HG03439 (cell line): ENCODE results near the gene FMO5.
A peak's percentile ranks its signal among the peaks of the same experiment; 100 is the strongest.

Source experiments
- ATAC-seq: cut with Tn5 transposase; IDR thresholded peaks from one replicate; pipeline ENCODE4 v1.9.1; 2021; ENCODE audit warnings: mild to moderate bottlenecking, moderate library complexity; ENCODE audit not compliant: unreplicated experiment

FMO5 gene, protein sequence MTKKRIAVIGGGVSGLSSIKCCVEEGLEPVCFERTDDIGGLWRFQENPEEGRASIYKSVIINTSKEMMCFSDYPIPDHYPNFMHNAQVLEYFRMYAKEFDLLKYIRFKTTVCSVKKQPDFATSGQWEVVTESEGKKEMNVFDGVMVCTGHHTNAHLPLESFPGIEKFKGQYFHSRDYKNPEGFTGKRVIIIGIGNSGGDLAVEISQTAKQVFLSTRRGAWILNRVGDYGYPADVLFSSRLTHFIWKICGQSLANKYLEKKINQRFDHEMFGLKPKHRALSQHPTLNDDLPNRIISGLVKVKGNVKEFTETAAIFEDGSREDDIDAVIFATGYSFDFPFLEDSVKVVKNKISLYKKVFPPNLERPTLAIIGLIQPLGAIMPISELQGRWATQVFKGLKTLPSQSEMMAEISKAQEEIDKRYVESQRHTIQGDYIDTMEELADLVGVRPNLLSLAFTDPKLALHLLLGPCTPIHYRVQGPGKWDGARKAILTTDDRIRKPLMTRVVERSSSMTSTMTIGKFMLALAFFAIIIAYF

DNA sequence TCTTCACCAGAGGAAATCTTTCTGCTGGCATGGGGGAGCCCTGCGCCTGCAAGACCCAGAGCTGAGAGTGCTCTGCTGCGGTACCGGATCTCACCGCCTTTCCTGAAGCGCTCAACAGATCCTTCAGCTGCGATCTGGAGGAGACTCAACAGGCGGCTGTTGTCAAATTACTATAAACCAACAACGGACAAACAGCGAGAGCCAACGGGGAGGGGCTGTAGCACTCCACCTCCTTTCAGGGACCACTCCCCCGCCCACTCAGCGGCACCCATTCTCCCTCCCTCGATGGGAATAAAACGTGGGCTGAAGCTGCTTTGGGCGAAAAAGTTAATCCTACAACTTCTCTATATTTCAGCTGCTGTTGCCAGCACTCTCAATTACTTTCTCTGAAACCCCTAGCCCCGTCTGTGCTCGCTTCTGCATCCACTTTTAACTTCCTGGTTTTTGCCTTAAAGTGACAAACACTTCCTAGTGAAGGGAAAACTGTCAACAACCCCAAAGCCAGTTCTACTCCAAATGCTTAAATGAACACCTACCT, at the start of gene FMO5:
Gene FMO5 (minus strand): TSS at position 147 of the 538 bp plus-strand sequence. CDS start 310 bp downstream, outside the sequence.
- peak; percentile 54 for ATAC-seq

DNA sequence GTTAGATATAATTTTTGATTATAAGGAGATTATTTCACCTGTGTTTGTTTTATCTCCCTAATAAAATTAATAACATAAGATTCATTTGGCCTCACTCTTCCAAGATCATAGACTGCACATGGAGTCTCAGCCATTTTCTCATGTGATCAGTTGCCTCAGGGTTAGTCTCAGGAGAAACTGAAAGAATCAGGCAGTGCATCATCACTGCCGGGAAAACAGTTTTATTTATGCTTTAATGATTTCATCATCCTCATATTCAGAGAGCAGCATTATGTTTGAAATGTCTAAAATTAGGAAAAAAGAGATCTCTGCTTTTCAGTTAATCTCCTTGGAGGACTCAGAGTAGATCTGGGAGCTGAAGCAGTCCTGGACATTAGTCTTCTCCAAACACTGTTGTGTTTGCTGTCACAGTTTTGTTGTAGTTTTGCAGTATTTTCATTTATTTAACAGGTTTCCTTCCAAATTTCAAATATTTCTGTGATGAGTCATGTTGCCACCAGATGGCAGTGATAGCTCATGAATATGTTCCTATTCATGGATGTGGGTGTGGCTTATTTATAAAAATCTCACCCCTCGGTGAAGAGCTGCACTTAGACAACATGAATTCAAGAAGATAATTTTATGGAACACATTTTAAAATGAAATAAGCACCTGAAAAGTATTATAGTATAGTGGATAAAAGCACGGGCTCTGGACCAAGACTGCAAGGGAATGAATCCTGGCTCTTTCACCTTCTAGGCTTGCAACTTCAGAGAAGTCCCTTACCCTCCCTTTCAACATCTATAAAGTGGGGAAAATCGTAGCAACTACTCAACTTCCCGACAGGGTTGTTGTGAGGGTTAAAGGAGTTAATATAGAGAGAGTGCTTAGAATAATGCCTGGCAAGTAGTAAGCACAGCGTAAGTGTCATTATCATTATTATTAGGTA, 48.5 kb upstream of the FMO5 start:
- no peak for ATAC-seq

DNA sequence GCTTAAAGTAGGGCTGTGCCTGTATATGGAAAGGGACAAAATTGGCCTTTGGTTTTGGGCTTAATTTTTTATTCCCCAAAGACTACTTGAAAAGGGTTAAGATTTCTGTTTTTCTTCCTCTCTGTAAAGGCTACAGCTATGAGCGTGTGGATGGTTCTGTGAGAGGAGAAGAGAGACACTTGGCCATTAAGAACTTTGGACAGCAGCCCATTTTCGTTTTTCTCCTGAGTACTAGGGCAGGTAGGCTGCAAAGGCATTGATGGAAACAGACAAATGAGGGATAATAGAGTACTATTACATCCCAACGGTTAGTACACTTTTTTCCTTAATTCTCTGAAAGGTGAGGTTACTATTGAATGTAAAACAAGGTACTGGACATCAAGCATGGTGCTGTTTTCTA, 46.9 kb upstream of the FMO5 start:
- ATAC-seq: no peak

DNA sequence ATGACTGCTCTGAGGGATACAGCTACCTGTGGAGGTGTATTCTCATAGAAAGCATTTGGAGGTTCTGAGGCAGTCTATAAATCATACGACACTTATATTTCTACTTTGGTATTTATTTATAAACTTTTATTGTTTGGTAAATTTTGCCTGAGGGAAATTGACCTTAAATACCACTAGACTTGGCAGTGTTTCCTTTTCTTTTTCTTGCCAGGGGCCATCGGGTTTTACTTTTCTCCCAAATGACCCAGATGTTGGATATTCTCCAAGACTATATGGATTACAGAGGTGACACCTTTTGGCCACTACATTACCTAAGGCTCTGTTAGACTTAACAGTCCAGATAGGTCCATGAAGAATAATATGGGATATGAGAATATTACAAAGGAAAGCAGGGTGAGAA, 45.6 kb upstream of the FMO5 start:
- ATAC-seq: no peak

DNA sequence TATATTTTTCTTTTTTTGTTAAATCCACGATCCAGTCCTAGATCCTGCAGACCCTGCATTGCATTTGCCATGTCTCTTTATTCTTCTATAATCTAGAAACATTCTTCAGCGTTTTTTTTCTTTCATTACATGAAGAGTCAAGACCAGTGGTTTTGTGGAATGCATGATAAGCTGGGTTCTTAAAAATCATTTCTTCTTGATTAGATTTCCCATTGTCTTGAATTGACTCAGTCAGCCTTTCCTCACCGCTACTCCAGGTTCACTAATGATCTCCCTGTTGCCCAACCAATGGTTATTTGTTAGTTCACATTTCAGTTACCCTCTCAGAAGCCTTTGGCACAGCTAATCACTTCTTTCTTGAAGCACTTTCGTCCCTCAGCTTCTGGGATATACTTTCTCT, 42.6 kb upstream of the FMO5 start:
- no peak for ATAC-seq

DNA sequence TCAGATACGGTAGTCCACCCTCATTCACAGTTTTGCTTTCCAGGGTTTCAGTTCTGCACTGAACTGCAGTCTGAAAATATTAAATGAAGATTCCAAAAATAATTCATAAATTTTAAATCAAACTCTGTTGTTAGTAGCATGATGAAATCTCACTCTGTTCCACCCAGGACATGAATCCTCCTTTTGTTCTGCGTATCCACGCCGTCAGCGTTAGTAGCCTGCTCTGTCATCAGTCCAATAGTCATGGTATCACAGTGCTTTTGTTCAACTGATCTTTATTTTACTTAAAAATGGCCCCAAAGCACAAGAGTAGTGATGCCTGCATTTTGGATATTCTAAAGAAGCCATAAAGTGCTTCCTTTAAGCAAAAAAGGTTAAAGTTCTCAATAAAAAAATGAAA, 41.2 kb upstream of the FMO5 start:
- no peak for ATAC-seq

DNA sequence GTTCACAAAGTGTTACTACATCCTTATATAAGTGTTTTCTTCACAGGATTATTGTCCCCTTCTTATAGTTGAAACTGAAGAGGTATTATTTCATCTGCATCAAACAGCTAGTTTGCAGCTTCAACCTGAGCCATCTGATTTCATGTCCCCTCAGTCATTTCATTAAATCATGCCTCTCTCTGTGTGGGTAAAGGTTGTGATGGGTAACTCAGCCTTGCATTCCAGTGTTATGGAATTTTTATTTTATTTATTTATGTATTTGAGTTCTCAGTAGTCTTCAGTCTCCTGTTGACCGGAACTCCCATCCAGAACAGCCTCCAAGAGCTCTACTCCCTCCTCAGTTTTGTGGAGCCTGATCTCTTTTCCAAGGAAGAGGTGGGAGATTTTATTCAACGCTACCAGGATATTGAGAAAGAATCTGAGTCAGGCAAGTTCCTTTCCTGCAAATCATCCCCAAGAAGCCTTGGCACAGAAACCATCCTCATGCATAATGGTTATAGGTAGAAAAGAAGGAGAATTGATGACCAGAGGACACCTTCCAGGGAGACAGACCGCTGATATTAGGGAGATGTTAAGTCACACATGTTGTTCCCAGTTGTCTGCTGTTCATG, 39.1 kb upstream of the FMO5 start:
- ATAC-seq: no peak

DNA sequence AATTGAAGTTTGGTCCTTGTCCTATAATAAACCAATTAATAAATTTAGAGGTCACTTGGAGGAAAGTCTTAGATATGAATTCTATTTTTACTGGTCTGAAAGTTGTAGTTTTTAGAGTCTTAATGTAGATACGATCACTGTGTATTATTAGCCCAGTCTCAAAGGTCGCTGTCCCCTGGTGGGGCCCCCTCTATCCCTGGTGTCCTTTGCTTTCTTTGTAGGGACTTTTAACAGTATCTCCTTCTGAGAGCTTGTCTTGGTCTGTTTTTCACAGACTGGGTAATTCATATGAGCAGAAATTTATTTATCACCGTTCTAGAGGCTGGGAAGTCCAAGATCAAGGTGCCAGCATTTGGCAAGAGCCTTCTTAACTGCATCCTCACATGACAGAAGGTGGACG, 35.8 kb upstream of the FMO5 start:
- no peak for ATAC-seq

DNA sequence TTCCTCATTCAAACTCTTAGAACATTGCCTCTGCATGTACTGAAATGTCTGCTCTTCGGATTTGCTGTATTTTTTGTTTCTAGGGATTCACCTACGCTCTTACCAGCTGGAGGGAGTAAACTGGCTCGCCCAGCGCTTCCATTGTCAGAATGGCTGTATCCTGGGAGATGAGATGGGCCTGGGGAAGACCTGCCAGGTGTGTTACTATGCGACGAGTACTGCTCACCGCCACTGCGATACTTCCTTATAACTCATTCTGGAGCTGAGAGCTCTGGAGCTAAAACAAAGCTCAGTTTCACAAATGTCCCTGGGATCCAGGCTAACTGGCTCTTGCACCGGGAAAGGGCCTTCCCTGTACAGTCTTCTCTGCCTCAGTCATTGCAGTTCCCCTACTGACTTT, 27.4 kb upstream of the FMO5 start:
- no peak for ATAC-seq

DNA sequence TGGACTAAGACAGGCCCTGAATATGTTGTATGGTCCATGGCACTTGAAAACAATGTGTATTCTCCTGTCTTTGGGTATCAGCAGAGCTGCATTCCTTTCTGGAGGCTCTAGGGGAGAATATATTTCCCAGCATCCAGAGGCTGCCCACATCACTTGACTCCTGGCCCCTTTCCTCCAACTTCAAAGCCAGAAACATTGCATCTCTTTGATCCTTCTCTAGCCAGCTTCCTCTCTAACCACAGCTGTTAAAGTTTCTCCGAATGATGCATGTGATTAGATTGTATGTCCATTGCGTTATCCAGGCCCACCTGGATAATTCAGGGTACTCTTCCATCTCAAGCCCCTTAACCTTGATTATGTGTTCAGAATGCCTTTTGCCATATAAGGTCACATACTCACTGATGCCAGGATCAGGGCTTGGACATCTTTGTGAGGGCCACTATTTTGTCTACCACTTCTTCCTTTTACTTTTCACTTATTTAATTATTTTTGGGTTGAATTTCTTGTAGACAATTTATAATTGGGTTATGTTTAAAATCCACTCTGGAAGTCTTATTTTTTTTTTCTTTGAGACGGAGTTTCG, 22.6 kb upstream of the FMO5 start:
- ATAC-seq: no peak

DNA sequence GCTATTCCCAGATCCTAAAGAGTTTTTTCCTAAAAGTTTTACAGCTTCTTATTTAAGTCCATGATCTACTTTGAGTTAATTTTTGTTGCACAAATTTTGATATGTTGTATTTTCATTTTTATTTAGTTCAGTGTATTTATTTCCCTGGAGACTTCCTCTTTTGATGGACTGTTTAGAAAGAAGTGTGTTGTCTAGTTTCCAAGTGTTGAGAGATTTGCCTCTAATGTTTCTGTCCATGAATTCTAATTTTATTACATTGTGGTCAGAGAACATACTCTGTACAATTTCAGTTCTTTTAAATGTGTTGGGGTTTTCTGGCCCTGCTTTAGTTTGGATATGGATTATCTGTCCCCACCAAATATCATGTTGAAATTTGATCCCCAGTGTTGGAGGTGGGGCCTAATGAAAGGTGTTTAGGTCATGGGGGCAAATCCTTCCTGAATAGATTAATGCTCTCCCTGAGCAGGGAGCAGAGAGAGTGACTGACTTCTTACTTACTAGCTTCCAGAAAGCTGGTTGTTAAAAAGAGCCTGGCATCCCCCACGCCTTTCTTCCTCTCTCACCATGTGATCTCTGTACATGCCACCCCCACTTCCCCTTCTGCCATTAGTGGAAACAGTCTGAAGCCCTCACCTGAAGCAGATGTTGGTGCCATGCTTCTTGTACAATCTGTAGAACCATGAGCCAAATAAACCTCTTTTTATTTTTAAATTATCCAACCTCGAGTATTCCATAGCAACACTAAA, 21.9 kb upstream of the FMO5 start:
- ATAC-seq: no peak

DNA sequence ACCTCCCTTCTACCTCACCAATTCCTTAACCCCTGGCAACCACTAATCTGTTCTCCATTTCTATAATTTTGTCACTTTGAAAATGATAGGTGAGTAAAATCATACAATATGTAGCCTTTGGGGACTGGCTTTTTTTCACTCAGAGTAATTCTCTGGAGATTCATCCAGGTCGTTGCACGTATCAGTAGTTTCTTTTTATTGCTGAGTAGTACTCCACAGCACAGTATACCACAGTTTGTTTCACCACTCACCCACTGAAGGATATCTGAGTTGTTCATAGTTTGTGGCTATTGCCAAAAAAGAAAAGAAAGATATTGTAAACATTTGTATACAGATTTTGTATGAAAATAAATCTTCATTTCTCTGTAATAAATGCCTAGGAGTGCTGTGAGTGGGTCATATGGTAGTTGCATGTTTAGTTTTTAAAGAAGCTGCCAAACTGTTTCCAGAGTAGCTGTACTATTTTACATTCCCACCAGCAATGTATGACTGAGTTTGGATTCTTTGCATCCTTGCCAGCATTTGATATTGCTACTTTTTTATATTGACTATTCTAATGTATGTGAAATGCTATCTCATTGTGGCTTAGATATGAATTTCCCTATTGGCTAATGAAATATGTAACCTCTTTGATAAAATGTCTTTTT, 21.0 kb upstream of the FMO5 start:
- ATAC-seq: no peak

DNA sequence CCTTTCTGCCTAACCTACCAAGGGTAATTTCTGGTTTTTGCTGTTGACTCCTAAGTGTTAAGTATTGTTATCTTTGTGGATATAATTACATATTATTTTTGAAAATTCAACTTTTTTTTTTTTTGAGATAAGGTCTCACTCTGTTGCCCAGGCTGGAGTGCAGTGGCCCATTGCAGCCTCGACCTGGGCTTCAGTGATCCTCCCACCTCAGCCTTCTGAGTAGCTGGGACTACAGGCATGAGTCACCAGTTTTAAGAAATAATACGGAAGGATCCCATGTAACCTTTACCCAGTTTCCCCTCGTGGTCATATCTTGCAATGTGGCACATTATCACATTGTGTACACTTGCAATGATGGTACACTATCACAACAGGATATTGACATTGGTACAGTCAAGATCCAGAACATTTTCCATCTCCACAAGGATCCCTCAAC, 20.5 kb upstream of the FMO5 start:
- no peak for ATAC-seq

DNA sequence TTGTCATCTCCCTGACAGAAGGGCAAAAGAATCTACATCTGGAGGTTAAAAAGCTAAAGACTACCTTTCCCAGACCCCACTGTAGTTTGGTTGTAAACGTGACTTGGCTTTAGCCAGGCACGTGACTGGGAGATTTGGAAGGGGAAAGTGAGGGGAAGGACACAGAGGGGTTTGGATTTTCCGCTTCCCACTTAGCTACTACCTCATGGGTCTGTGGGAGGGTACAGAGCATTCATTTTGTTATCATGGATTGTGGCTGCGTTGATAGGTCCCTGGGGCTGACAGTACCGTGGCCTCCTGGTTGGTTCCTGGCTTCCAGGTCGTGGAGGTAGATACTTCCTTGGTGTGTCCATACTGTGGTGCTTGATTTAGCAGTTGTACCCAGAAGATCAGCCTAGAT, 20.0 kb upstream of the FMO5 start:
- ATAC-seq: no peak

DNA sequence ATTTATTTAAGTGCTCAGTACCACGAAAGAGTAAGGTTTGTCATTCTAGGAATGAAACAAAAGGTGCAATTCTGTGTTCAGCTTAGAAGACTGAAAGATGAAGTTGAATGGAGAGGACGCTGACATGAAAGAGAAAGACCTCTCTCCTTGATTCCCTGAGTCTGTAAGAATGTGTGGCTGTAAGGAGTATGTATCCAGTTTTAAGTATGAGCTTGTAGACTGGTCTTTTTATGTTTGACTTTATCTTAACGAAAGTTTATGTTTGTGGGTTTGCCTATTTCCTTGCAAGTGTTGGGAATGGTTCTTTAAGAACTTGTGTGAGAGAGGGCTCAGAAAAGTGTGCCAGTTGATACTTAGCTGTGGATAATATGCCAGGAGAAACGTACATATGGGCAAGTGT, 18.7 kb upstream of the FMO5 start:
- no peak for ATAC-seq

DNA sequence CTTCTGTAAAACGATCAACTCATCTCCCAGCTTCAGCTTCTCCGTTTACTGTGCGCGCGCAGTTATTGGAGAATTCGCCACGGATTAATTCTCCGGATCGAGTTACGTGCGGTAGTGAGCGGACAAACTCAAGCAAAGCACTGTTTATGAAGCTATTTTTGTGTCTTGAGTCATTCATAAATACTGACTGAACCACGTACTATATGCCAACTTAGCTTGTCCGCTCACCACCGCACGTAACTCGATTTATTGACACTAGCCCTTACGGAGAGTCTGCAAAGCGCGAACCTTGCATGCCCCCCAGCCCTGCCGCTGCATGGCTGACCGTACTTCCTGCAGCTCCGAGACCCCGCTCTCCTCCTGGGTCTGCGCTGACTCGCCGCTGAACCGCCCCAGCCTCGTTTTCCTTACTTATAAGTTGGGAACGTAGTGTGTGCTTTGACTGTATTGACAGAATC, 18.1 kb upstream of the FMO5 start:
- peak; percentile 28 for ATAC-seq

DNA sequence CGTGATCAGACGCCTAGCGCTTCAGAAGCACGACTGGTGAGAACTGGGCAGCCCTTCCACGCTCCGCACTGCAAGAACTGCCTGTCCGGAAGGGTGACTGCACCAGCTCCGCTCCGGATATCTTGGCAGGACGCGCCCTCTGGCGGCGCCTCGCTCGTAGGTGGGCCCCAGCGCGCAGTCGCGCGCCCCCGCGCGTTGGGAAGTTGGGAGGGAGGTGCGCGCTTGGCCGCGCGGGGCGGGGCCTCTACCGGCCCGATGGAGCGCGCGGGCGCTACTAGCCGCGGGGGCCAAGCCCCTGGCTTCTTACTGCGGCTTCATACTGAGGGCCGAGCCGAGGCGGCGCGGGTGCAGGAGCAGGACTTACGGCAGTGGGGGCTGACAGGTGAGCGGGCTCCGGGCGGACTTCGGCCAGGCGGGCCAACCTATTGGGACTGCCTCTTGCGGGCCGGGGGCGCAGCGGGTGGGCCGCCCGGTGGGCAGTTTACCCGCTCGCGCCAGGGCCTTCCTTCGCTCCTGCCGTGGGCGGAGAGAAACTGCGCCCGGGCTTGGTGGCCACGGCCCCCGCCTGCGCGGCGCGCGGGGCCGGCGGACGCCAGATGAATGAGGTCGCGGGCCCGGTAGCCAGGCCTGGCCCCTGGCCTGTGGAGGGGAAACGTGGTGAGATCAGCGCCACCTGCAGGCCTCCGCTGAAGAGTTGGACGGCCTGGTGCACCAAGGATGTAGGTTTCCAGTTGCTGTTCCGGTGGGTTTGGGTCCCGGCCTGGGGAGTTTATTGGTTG, 17.5 kb upstream of the FMO5 start, which contains the start of gene CHD1L:
Gene CHD1L (plus strand): TSS at position 236 of the 779 bp plus-strand sequence. CDS start 20 bp downstream, at position 256.
- peak; percentile 90 for ATAC-seq

DNA sequence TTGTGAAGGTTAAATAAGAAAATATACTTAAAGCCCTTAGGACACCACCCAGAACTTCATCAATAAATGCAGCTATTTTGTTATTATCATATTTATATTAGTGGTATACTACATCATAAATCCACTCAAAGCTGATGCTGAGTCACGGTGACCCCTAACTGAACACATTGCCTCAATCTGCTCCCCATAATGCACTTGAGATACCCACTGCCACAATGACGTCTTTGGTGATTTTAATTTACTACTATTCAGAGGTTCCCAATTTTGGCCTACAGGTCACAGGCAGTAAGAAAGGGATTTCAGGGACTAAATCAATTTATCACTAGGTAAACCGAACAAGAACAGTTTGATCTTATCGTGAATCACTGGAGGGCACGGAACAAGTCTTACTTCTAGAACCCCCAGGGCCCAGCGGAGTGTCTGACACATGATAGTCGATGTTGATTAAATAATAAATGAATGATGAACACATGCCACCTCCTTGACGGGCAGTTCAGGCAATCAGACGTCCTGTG, 16.9 kb upstream of the FMO5 start:
- ATAC-seq: no peak
